ENCODE measurements around the gene P2RY12.

P2RY12 gene

GRCh38 chr3:151350656-151351055, 33.9 kb downstream of the P2RY12 start:
- FAIRE-seq (no peak), DNase-seq (ENCODE audit: insufficient read length, low spot score) (no peak)

DNA sequence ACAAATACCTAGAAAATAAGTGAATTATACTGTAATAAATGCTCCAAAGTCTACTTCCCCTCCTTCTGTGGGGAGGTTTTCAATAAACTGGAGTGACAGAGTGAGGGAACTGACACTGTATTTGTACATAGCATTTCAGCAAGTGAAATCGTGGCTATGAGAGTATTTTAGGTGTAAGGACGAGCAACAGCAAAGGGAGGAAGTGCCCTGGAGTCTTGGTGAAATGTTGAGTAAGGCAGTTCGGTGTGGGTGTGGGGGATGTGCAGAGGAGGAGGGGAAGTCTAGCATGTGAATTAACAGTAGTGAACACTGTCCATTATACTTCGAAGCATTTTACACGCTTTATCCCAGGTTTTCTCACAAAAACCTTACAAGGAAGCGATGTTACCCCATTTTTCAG, 37.1 kb downstream of the P2RY12 start:
- FAIRE-seq (no peak), DNase-seq (ENCODE audit: insufficient read length, low spot score) (no peak)

GRCh38 chr3:151346292-151346691, 38.3 kb downstream of the P2RY12 start:
- no peak for DNase-seq (ENCODE audit: insufficient read length, low spot score)
- FAIRE-seq: no peak

- FAIRE-seq (no peak), DNase-seq (ENCODE audit: insufficient read length, low spot score) (no peak)
Measured at GRCh38 chr3:151345859-151346258, 38.7 kb downstream of the P2RY12 start.

DNA sequence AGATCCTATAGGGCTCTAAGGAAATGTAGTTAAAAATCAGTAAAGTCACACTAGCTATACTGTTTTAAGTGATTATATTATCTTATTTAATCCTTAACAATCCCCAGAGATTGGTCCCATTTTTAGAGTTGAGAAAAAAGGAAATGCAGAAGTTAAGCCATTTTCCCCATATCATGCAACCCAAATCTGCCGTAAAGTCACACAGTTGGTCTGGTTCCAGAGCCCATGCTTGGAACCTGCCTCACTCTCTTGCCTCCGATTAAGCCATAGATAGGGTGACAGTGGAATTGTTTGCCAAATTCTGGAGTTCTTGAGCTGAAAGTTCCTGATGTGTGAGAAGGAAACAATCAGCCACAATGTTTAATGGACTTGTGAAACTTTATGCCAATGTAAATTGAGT, 52.9 kb downstream of the P2RY12 start:
- DNase-seq (ENCODE audit: insufficient read length, low spot score): no peak
- no peak for FAIRE-seq

- DNase-seq (ENCODE audit: insufficient read length, low spot score) (no peak), FAIRE-seq (no peak)
Measured at GRCh38 chr3:151330899-151331298, 53.7 kb downstream of the P2RY12 start.

- DNase-seq (ENCODE audit: insufficient read length, low spot score): no peak
- no peak for FAIRE-seq
Measured at GRCh38 chr3:151330379-151330778, 54.2 kb downstream of the P2RY12 start.

DNA sequence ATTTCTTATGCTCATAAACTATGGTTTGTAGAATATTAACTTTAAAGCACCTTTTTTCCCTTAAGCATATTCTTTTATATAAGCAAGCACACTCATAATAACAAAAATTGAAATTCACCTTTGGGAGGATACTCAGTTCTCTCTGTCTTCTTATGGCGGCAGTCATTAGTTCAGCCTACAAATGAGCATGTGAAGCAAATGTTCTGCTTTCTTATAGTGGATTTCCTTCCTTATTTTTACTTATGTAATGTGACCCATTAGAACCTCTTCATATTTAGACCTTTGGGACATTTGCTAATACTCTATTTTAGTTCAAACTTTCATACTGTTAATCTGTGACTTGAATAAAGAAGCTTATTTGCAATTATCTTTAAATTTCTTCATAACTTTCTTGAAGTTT, 55.2 kb downstream of the P2RY12 start, which contains the start of gene P2RY13:
P2RY13 (minus strand) TSS at position 187 of the 400 bp plus-strand sequence; CDS start at position 166, 21 bp downstream.
- DNase-seq (ENCODE audit: insufficient read length, low spot score) (no peak), FAIRE-seq (no peak)

- no peak for DNase-seq (ENCODE audit: insufficient read length, low spot score)
- no peak for FAIRE-seq
Measured at GRCh38 chr3:151328298-151328995, 56.1 kb downstream of the P2RY12 start.

DNA sequence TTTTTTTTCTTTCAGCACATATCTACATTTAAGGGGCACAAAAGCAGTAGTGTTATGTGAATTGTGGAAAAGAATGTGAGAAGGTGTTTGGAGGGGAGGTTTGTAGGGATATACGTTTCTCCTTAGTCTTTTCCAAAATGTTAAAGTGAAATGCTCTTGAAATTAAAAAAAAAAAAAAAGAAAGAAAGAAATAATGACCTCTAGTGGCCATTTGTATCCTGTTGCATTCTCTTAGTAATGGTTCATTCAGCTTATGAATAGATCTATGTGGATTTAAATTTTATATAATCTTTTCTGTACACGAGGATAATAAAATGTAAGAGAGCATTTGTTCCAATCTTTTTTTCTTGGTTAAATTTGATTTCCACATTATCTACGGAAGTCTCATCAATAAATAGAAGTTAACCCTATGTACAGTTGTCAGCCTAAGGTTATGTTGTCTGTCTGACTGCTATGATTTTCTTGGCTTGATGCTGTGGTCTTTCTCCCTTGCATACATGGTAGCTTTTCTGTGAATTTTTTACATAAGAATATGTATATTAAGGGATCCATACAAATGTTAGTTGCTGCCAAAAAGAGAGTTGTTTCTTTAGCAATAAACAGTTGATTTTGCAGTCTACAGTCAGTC, 56.9 kb downstream of the P2RY12 start:
- no peak for DNase-seq (ENCODE audit: insufficient read length, low spot score)
- FAIRE-seq: peak; percentile 26

- DNase-seq (ENCODE audit: insufficient read length, low spot score) (no peak), FAIRE-seq (no peak)
Measured at GRCh38 chr3:151322511-151322910, 62.0 kb downstream of the P2RY12 start.

- DNase-seq (ENCODE audit: insufficient read length, low spot score) (no peak), FAIRE-seq (no peak)
Measured at GRCh38 chr3:151321526-151321925, 63.0 kb downstream of the P2RY12 start.

DNA sequence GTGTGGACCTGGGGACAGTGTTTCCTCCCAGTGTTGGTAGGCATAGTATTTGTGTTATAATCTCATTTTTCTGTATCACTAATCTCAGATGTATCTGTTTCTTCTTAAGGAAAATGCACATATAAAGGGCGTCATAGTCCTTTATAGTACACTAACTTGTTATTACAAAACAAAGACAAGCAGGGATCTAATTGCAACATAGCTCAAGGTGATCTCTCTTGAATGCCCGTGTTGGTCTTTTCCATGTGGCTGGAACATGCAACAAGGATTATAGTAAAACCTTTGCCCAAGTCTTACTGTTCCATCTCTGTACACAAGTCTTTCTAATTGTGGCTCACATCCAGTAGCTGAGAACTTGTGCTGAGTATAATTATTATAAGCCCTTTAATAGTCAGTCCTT, 64.4 kb downstream of the P2RY12 start:
- DNase-seq (ENCODE audit: insufficient read length, low spot score): no peak
- FAIRE-seq: no peak

GRCh38 chr3:151319628-151320027, 64.9 kb downstream of the P2RY12 start:
- DNase-seq (ENCODE audit: insufficient read length, low spot score): no peak
- no peak for FAIRE-seq

DNA sequence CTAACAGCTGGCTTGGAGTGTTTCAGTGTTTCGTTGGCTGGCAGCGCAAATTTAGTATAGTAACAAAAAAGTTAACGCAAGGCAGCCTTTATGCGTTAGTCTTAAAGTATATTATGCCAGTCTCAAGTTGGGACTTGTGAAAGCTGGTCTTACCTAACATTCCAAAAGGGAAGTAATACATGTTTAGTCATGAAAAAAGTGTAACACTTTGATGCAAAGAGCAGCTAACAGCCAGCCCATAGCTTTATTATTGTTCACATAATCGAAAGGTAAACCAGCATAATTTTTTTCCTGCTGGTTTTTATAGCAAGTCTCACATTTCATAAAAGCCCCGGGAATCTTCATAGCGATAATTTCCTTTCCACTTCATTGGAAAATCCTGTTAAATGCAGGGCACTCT, 65.6 kb downstream of the P2RY12 start:
- DNase-seq (ENCODE audit: insufficient read length, low spot score): no peak
- no peak for FAIRE-seq

DNA sequence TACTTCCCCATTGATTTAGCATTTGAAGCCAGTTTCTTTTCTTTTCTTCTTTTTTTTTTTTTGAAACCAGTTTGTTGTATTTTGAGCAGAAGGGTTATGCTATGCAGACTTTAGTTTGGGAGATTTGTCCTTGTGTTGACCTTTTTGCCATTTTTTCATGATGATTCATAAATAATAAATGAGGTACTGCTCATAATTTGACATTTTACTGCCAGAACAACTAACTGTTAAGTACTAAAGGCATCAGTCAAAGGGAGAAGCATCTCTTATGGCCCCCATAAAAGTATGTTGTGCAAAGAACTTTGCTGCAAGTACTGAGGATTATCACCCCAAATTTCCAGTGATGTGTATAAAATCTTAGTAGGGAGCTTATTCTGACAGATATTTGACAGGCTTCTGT, 66.2 kb downstream of the P2RY12 start:
- no peak for DNase-seq (ENCODE audit: insufficient read length, low spot score)
- no peak for FAIRE-seq

- FAIRE-seq (peak; percentile 52), DNase-seq (ENCODE audit: insufficient read length, low spot score) (no peak)
Measured at GRCh38 chr3:151316267-151316991, 68.1 kb downstream of the P2RY12 start, which contains the start of gene GPR87. Gene GPR87 (minus strand): TSS chr3:151316820. CDS start chr3:151300100, 16,720 bp downstream.

DNA sequence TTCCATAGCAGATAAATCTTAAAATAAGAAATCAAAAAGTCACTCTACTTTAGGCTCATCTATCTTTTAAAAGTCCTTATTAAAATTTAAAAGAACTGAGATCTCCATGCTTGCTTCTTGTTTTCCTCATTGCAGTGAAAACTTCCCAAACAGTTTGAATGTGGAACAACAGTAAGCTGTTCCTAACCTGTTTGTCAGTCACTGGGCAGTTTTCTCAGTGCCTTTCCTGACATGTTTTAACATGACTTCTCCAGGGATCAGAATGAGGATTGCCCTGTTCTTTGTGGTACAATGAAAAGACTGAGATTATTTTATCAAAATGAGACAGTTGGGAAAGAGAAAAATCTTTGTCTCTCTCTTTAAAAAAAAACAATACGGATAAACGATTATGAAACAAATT, 68.7 kb downstream of the P2RY12 start:
- DNase-seq (ENCODE audit: insufficient read length, low spot score): no peak
- no peak for FAIRE-seq

GRCh38 chr3:151315136-151315535, 69.4 kb downstream of the P2RY12 start:
- FAIRE-seq (no peak), DNase-seq (ENCODE audit: insufficient read length, low spot score) (no peak)

DNA sequence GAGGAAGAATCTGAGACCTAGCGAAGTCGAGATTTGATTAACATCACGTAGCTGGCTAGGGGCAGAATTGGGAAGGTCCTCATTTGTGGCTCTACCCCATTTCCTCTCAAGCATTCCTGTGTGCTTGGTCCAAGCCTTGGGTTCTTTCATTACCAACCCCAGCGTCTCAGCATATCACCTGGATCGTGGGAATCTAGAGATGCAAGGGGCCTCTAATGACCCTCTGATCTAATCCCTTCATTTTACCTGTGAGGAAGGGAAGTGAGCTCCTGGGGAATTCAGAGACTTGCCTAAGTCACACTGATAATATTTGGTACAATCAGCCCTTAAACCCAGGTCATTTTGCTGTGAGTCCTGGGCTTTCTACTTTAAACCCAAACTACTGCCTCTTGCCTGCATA, 70.0 kb downstream of the P2RY12 start:
- FAIRE-seq (no peak), DNase-seq (ENCODE audit: insufficient read length, low spot score) (no peak)

DNA sequence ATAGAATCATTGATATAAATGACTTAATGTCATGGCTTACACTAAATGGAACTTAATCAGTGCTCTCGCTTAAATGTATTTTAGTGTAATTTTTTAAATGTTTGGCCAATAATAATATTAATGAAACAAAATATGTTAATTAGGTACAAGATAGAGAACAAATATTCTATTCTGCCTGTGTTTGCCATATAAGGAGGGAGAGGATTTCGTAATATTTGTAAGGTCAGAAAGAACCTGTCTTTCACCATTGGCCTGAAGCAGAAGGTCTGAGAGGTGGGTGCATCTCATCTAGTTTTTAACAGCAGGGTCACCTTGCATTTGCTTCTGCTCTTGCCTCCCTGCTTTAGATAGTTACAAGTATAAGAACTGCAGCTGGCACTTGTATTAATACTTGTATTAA, 70.4 kb downstream of the P2RY12 start:
- FAIRE-seq: no peak

DNA sequence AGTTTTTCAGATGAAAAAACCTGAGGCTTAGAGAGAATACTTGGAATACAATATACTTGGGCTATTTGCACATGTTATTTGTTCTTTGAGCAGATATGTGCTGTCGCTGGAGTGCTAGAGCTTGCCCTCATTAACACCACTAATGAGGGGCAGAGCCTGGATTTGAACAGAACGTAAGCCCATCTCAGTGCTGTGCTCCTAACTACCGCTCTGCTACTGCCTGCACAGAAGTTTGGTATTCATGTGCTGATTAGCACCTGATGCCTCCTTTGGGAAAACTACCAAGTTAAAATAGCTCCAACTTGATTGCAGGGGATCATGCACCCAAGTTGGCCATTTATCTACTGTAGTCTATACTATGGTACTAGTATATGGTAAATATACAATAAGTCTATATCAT, 71.6 kb downstream of the P2RY12 start:
- FAIRE-seq (no peak), DNase-seq (ENCODE audit: insufficient read length, low spot score) (no peak)

More for the DNA sequence above, 70.4 kb downstream of the P2RY12 start:
- DNase-seq (ENCODE audit: insufficient read length, low spot score): no peak

Measured in GM19239 (cell line).